VCaP (cell line): Measurements from ENCODE around the gene QSER1.

ENCODE experiments used
- H3K27ac ChIP-seq: fragments of 450-650 bp; 2 replicates; pipeline ENCODE4 v1.5.1; 2017
- CTCF ChIP-seq: fragments of 450-650 bp; conservative IDR thresholded peaks from 2 replicates; pipeline ENCODE4 v1.5.1; 2017; ENCODE audit warnings: mild to moderate bottlenecking, moderate library complexity

QSER1 gene

DNA sequence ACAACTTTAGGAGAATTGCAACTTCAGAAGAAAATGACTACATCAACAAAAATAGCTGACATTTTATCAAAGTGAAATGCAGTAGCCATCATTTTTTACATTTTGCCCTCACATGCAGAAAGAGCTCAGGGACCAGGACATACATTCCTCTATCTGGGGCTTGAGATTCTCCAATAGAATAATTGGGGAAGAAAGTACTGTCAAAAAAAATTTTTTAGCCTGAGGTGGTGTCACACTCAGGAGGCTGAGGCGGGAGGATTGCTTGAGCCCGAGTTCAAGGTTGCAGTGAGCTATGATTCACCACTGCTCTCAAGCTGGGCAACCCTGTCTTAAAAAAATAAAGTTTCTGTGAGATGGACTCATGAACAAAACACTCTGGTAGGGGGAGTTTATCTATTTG is 90.9 kb downstream of the QSER1 start:
- TF ChIP-seq CTCF, result no peak
- no peak overlapping the region; the same call in 1 of the 2 replicates for H3K27ac ChIP-seq

DNA sequence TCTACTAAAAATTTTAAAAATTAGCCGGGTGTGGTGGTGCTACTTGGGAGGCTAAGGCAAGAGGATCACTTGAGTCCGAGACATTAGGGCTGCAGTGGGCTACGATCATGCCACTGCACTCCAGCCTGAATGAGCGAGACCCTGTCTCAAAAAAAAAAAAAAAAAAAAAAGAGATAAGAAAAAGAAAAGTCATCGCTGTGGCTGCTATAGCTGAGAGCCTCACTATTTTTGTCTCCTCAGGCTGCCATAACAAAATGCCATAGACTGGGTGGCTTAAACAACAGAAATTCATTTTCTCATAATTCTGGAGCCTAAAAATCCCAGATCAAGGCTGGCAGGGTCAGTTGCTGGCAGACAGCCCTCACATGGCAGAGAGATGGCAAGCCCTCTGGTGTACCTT is 93.0 kb downstream of the QSER1 start:
- no peak overlapping the region for H3K27ac ChIP-seq
- TF ChIP-seq CTCF, result no peak

GRCh38 chr11:32987851-32988250 is 95.2 kb downstream of the QSER1 start:
- no peak overlapping the region for H3K27ac ChIP-seq
- TF ChIP-seq CTCF, result no peak

DNA sequence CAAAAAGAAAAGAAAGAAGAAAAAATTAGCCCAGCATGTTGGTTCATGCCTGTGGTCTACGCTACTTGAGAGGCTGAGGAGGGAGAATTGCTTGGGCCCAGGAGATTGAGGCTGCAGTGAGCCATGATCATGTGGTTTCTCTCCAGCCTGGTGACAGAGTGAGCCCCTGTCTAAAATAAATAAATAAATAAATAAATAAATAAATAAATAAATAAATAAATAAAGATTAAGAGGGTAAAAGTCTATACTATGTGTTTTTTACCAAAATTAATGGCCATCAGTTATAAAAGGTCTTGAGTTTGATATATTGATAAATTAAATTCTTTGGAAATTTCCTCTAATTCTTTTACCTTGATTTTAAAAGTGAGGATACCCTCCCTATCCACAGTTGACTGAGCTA is 97.9 kb downstream of the QSER1 start:
- H3K27ac ChIP-seq, result no peak overlapping the region

GRCh38 chr11:32991427-32991826 is 98.8 kb downstream of the QSER1 start:
- no peak for TF ChIP-seq CTCF
- H3K27ac ChIP-seq, result no peak overlapping the region

More for the DNA sequence above, 97.9 kb downstream of the QSER1 start:
- no peak for TF ChIP-seq CTCF

DNA sequence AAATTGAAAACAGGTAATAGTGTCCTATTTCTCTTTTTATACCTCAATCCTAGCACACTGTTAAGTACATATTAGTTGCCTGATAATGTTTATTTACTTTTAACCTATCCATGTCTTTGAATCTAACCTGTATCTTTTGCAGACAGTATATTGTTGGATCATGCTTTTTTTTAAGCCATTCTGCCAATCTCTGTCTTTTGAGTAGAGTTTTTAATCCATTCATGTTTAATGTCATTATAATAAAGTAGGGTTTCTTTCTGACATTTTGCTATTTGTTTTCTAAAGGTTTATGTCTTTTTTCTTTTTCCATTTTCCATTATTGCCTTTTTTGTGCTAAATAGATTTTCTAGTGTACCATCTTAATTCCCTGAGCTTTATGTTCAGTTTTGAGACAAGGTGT is 99.3 kb downstream of the QSER1 start:
- TF ChIP-seq CTCF, result no peak
- no peak overlapping the region for H3K27ac ChIP-seq

- no peak overlapping the region for H3K27ac ChIP-seq
- TF ChIP-seq CTCF, result no peak
Measured at GRCh38 chr11:33000181-33000580, 107.6 kb downstream of the QSER1 start.

- no peak for TF ChIP-seq CTCF
- no peak overlapping the region for H3K27ac ChIP-seq
Measured at GRCh38 chr11:33001281-33001680, 108.7 kb downstream of the QSER1 start.
